SU-DHL-6 (cell line): ENCODE data around the gene SLC8A2.

Source experiments
- H2AFZ ChIP-seq: fragments of 200-600 bp; sonication (generic); 2 replicates; pipeline ENCODE4 v1.6.1; 2014; ENCODE audit warnings: low read depth, mild to moderate bottlenecking, moderate library complexity, mixed read lengths, antibody characterized with exemption, low read length; ENCODE audit not compliant: severe bottlenecking
- H3F3A ChIP-seq: fragments of 200-600 bp; shearing (Covaris generic); 2 replicates; pipeline ENCODE4 v1.6.0; 2016; ENCODE audit warnings: antibody characterized with exemption, mild to moderate bottlenecking; ENCODE audit not compliant: insufficient read depth
- H3K27ac ChIP-seq: fragments of 200-600 bp; sonication (generic); 2 replicates; pipeline ENCODE4 v1.5.1; 2016; ENCODE audit warnings: low read depth, mild to moderate bottlenecking, low read length, moderate library complexity, mixed read lengths
- H3K27me3 ChIP-seq: fragments of 200-600 bp; sonication (generic), shearing (Covaris generic); 2 replicates; pipeline ENCODE4 v1.6.0; 2014; ENCODE audit warnings: mild to moderate bottlenecking, low read length
- H3K36me3 ChIP-seq: fragments of 200-600 bp; sonication (generic); 2 replicates; pipeline ENCODE4 v1.6.1; 2014; ENCODE audit warnings: mild to moderate bottlenecking, low read length, mixed read lengths
- H3K4me2 ChIP-seq: fragments of 300-600, 200-600 bp; shearing (Covaris generic), sonication (generic); 2 replicates; pipeline ENCODE4 v1.6.0; 2014; ENCODE audit warnings: low read length, low read depth, mild to moderate bottlenecking; ENCODE audit not compliant: poor library complexity, severe bottlenecking
- H3K4me3 ChIP-seq: fragments of 200-600 bp; sonication (generic); 2 replicates; pipeline ENCODE4 v1.5.1; 2014; ENCODE audit warnings: antibody characterized with exemption, low read length, mild to moderate bottlenecking, mixed read lengths; ENCODE audit not compliant: insufficient read depth, poor library complexity, severe bottlenecking
- H3K79me2 ChIP-seq: fragments of 200-600 bp; sonication (generic); 2 replicates; pipeline ENCODE4 v1.6.1; 2014; ENCODE audit warnings: mild to moderate bottlenecking, low read length, moderate library complexity; ENCODE audit not compliant: insufficient read depth
- H3K9ac ChIP-seq: fragments of 200-600 bp; sonication (generic); 2 replicates; pipeline ENCODE4 v1.7.0; 2014; ENCODE audit warnings: mild to moderate bottlenecking, low read length
- H3K9me2 ChIP-seq: fragments of 200-600 bp; sonication (generic); replicated peaks from 2 replicates; pipeline ENCODE4 v1.6.1; 2014; ENCODE audit warnings: low read length; ENCODE audit not compliant: insufficient read depth
- H3K9me3 ChIP-seq: fragments of 200-600 bp; sonication (generic); 2 replicates; pipeline ENCODE4 v1.6.1; 2014; ENCODE audit warnings: low read length, mixed read lengths; ENCODE audit not compliant: insufficient read depth
- H4K20me1 ChIP-seq: fragments of 200-600 bp; sonication (generic); 2 replicates; pipeline ENCODE4 v1.6.1; 2014; ENCODE audit warnings: low read depth, mild to moderate bottlenecking, antibody characterized with exemption, low read length, moderate library complexity, mixed read lengths
- EZH2phosphoT487 ChIP-seq: fragments of 200-600 bp; sonication (generic), shearing (Covaris generic); conservative IDR thresholded peaks from 2 replicates; pipeline ENCODE4 v1.6.1; 2018; ENCODE audit warnings: mild to moderate bottlenecking, antibody characterized with exemption, low read length, moderate library complexity, mixed read lengths
- TF ChIP-seq, protein P1 (sequence below): fragments of 200-600 bp; sonication (generic); IDR thresholded peaks from one replicate; pipeline ENCODE4 v1.5.1; 2017; ENCODE audit warnings: antibody characterized with exemption, mild to moderate bottlenecking, low read length, moderate library complexity; ENCODE audit not compliant: insufficient read depth, poor library complexity, severe bottlenecking

Gene SLC8A2

GRCh38 chr19:47448360-47448727 is 23.3 kb downstream of the SLC8A2 start:
- Histone ChIP-seq H3K9me3 (no peaks in the 10 kb centered on the region), H3K9ac (no peak overlapping the region), H3K4me3 (no peak overlapping the region), H3K4me2 (no peak overlapping the region), H3K36me3 (no peaks in the 10 kb centered on the region), H4K20me1 (no peaks in the 10 kb centered on the region), H3K79me2 (no peaks in the 10 kb centered on the region), H3F3A (no peaks in the 10 kb centered on the region), H3K27me3 (no peaks in the 10 kb centered on the region), H3K9me2 (no peaks in the 10 kb centered on the region), H3K27ac (no peak overlapping the region), H2AFZ (no peak overlapping the region)
- no peak for TF ChIP-seq EZH2phosphoT487
- TF ChIP-seq, protein P1, sequence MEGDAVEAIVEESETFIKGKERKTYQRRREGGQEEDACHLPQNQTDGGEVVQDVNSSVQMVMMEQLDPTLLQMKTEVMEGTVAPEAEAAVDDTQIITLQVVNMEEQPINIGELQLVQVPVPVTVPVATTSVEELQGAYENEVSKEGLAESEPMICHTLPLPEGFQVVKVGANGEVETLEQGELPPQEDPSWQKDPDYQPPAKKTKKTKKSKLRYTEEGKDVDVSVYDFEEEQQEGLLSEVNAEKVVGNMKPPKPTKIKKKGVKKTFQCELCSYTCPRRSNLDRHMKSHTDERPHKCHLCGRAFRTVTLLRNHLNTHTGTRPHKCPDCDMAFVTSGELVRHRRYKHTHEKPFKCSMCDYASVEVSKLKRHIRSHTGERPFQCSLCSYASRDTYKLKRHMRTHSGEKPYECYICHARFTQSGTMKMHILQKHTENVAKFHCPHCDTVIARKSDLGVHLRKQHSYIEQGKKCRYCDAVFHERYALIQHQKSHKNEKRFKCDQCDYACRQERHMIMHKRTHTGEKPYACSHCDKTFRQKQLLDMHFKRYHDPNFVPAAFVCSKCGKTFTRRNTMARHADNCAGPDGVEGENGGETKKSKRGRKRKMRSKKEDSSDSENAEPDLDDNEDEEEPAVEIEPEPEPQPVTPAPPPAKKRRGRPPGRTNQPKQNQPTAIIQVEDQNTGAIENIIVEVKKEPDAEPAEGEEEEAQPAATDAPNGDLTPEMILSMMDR, result no peak

DNA sequence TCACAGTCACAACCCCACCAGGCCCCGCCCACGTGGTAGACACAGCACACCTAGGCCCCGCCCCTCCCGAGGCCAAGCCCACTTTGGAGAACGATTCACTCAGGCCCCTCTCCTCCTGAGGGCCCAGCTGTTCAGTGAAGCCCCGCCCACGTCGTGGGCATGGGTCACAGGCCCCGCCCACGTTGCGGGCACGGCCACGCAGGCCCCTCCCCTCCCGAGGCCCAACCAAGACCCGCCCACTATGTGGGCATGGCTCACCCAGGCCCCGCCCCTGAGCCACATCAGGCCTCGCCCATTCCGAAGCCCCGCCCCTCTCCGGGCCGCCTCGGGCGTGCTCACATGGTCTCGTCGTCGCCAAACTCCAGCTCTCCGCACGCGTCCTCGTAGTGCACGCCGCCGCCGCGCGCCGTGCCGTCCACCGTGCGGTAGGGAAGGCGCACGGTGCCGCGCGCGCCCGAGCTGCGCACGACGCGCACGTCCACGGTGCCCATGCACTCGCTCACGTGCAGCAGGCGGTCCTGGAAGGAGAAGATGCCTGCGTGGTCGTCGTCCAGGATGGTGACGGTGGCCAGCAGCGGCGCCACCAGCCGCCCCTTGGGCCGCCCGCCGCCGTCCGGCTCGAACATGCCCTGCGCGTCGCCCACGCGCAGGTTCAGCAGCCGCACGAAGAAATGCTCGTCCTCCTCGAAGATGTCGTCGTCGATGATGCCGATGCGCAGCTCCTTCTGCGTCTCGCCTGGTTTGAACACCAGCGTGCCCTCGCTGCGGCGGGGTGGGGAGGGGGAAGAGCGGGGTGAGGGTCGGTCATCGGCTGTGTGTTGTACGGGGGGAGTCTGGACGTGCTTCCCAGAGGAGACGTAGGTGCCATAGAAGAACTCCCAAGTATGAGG is 24.0 kb downstream of the SLC8A2 start:
- H3F3A ChIP-seq, result no peaks in the 10 kb centered on the region
- no peak overlapping the region for H3K27ac ChIP-seq
- H3K4me3 ChIP-seq, result no peak overlapping the region
- H3K4me2 ChIP-seq, result no peak overlapping the region
- no peak overlapping the region for H3K9ac ChIP-seq
- no peaks in the 10 kb centered on the region for H4K20me1 ChIP-seq
- H3K36me3 ChIP-seq, result no peaks in the 10 kb centered on the region
- no peaks in the 10 kb centered on the region for H3K79me2 ChIP-seq
- no peak overlapping the region for H2AFZ ChIP-seq
- H3K9me3 ChIP-seq, result no peaks in the 10 kb centered on the region
- H3K9me2 ChIP-seq, result no peaks in the 10 kb centered on the region
- H3K27me3 ChIP-seq, result no peaks in the 10 kb centered on the region
- TF ChIP-seq EZH2phosphoT487, result no peak
- TF ChIP-seq, protein P1, result no peak

GRCh38 chr19:47446534-47447469 is 24.9 kb downstream of the SLC8A2 start:
- no peaks in the 10 kb centered on the region for H3K27me3 ChIP-seq

More at GRCh38 chr19:47446534-47447469, 24.9 kb downstream of the SLC8A2 start:
- H3K4me3 ChIP-seq, result no peak overlapping the region
- H3K9me3 ChIP-seq, result no peaks in the 10 kb centered on the region
- H3K9me2 ChIP-seq, result no peaks in the 10 kb centered on the region
- H4K20me1 ChIP-seq, result no peaks in the 10 kb centered on the region
- no peak overlapping the region for H3K27ac ChIP-seq
- H3K79me2 ChIP-seq, result no peaks in the 10 kb centered on the region
- no peaks in the 10 kb centered on the region for H3K36me3 ChIP-seq
- H2AFZ ChIP-seq, result no peak overlapping the region
- no peak overlapping the region for H3K4me2 ChIP-seq
- no peaks in the 10 kb centered on the region for H3F3A ChIP-seq
- no peak overlapping the region for H3K9ac ChIP-seq
- no peak for TF ChIP-seq EZH2phosphoT487
- TF ChIP-seq, protein P1, result no peak
